GM12878 (cell line): ENCODE data around the gene MMP1. TPM values are rescaled to one million over a fixed set of nuclear protein-coding genes. Genes with fewer than 3 reads are reported as not detected.

Experiments used
- ATAC-seq: fragments of 200-7000 bp; cut with Tn5 transposase; 3 replicates; pipeline ENCODE4 v1.9.1; 2020; ENCODE audit warnings: mild to moderate bottlenecking, moderate library complexity
- BruUV-seq: library from RNA; stranded (reverse); fragments of 400-500 nt; replicated peaks from 2 replicates; lab custom pipeline; 2021; lab: Mats Ljungman, UMichigan
- CTCF ChIA-PET: fragments of 300-600 bp; sonication (Branson Sonifier 250); formaldehyde crosslinking; extraction: SDS; loops from one replicate; lab custom pipeline; 2021; ENCODE audit warnings: inconsistent platforms; lab: Yijun Ruan, JAX
- POLR2A ChIA-PET: fragments of 350-600 bp; formaldehyde crosslinking; extraction: SDS; loops from one replicate; lab custom pipeline; 2021; ENCODE audit warnings: inconsistent platforms; lab: Charles Lee
- RAD21 ChIA-PET: fragments of 300-600 bp; sonication (Branson Sonifier 250); formaldehyde crosslinking; loops from one replicate; lab custom pipeline; 2023; ENCODE audit warnings: antibody characterized with exemption; ENCODE audit not compliant: unreplicated experiment; lab: Charles Lee
- SMC1A ChIA-PET: fragments of 300-600 bp; sonication (Branson Sonifier 250); formaldehyde crosslinking; loops from one replicate; lab custom pipeline; 2023; ENCODE audit not compliant: unreplicated experiment, uncharacterized antibody; lab: Charles Lee
- DNase-seq: peaks from one replicate; pipeline ENCODE4 v3.0.0-alpha.2; 2011; ENCODE audit warnings: low read depth, low spot score
- FAIRE-seq: peaks from 3 replicates; lab custom pipeline; 2011; peaks lifted over from hg19 to GRCh38; lab: Jason Lieb, UNC
- H2AFZ ChIP-seq: 2 replicates; pipeline ENCODE4 v1.6.0; 2011; ENCODE audit warnings: low read depth, low read length, control low read depth; ENCODE audit not compliant: control insufficient read depth
- H3K27ac ChIP-seq: 2 replicates; pipeline ENCODE4 v1.5.1; 2011; ENCODE audit warnings: control low read depth; ENCODE audit not compliant: control insufficient read depth, insufficient read depth
- H3K27me3 ChIP-seq, 2 experiments: replicated peaks in 1 of 2; 2 replicates each; pipeline versions ENCODE4 v1.6.0 to v1.6.1; 2011; ENCODE audit warnings: low read length in 1 of 2; ENCODE audit not compliant: control insufficient read depth in 2 of 2, insufficient read depth in 2 of 2
- H3K36me3 ChIP-seq, 2 experiments: 2 replicates each; pipeline ENCODE4 v1.5.1; 2011; ENCODE audit warnings: low read length in 1 of 2; ENCODE audit not compliant: control insufficient read depth in 2 of 2, insufficient read depth in 2 of 2
- H3K4me1 ChIP-seq: 2 replicates; pipeline ENCODE4 v1.6.1; 2011; ENCODE audit warnings: mild to moderate bottlenecking, low read length, moderate library complexity, mixed read lengths; ENCODE audit not compliant: control insufficient read depth, insufficient read depth
- H3K4me2 ChIP-seq: 2 replicates; pipeline ENCODE4 v1.6.0; 2011; ENCODE audit warnings: control low read depth; ENCODE audit not compliant: control insufficient read depth, insufficient read depth
- H3K4me3 ChIP-seq: fragments of 200-600 bp; sonication (generic); 2 replicates; pipeline ENCODE4 v1.5.1; 2016
- H3K79me2 ChIP-seq: 2 replicates; pipeline ENCODE4 v1.6.0; 2011; ENCODE audit warnings: low read length; ENCODE audit not compliant: control insufficient read depth, insufficient read depth
- H3K9ac ChIP-seq: 2 replicates; pipeline ENCODE4 v1.8.0; 2011; ENCODE audit warnings: low read length, control low read depth, mixed read lengths; ENCODE audit not compliant: control insufficient read depth, insufficient read depth
- H3K9me3 ChIP-seq: replicated peaks from 3 replicates; pipeline ENCODE4 v1.5.1; 2011; ENCODE audit warnings: mild to moderate bottlenecking, low read length; ENCODE audit not compliant: control insufficient read depth, insufficient read depth
- H4K20me1 ChIP-seq: 2 replicates; pipeline ENCODE4 v1.6.0; 2011; ENCODE audit not compliant: control insufficient read depth, insufficient read depth
- BCL3 ChIP-seq: IDR thresholded peaks from 2 replicates; pipeline ENCODE4 v1.6.1; 2011; ENCODE audit warnings: borderline replicate concordance, low read depth, mild to moderate bottlenecking, moderate library complexity, low read length; ENCODE audit not compliant: insufficient read depth, poor library complexity, severe bottlenecking
- E2F4 ChIP-seq: IDR thresholded peaks from 2 replicates; pipeline ENCODE4 v1.6.1; 2012; ENCODE audit warnings: low read depth, low read length, improper control_type of control experiment
- MYB ChIP-seq: fragments of 150-350 bp; IDR thresholded peaks from 2 replicates; pipeline ENCODE4 v1.6.1; 2014; ENCODE audit warnings: mild to moderate bottlenecking, low read depth, low read length, borderline replicate concordance
- MYC ChIP-seq: IDR thresholded peaks from 2 replicates; pipeline ENCODE4 v1.6.1; 2011; ENCODE audit warnings: mild to moderate bottlenecking, low read length, moderate library complexity, inconsistent platforms; ENCODE audit not compliant: insufficient read depth, insufficient replicate concordance, insufficient read length, severe bottlenecking
- NFIC ChIP-seq: IDR thresholded peaks from 2 replicates; pipeline ENCODE4 v1.6.1; 2012; ENCODE audit warnings: low read depth, mild to moderate bottlenecking, inconsistent platforms, low read length, moderate library complexity
- NKRF ChIP-seq: fragments of 450-650 bp; conservative IDR thresholded peaks from 2 replicates; pipeline ENCODE4 v1.6.1; 2017; ENCODE audit warnings: mild to moderate bottlenecking, moderate library complexity
- REST ChIP-seq: IDR thresholded peaks from 2 replicates; pipeline ENCODE4 v1.6.1; 2012; ENCODE audit warnings: mild to moderate bottlenecking, low read depth, low read length
- SP1 ChIP-seq: IDR thresholded peaks from one replicate; pipeline ENCODE4 v1.6.1; 2011; ENCODE audit warnings: low read depth, low read length
- USF2 ChIP-seq: IDR thresholded peaks from 2 replicates; pipeline ENCODE4 v1.6.1; 2011; ENCODE audit warnings: low read depth, low read length, improper control_type of control experiment, borderline replicate concordance
- ZNF24 ChIP-seq: fragments of 450-650 bp; IDR thresholded peaks from 2 replicates; pipeline ENCODE4 v1.6.1; 2017; ENCODE audit warnings: antibody characterized with exemption, mild to moderate bottlenecking
- ZSCAN29 ChIP-seq: fragments of 450-650 bp; IDR thresholded peaks from 2 replicates; pipeline ENCODE4 v1.6.1; 2017; ENCODE audit warnings: mild to moderate bottlenecking, moderate library complexity
- ZZZ3 ChIP-seq: IDR thresholded peaks from 2 replicates; pipeline ENCODE4 v1.6.1; 2011; ENCODE audit warnings: low read depth; ENCODE audit not compliant: control insufficient read depth, insufficient read length
- WGBS: methylation state at CpG from one replicate; pipeline ENCODE4 v1.1.6; 2016; ENCODE audit warnings: low lambda C conversion rate; ENCODE audit not compliant: insufficient replicate concordance, insufficient coverage; ENCODE audit errors: missing lambda C conversion rate; 5-methylcytosine and 5-hydroxymethylcytosine counted together
- in situ Hi-C: fragments of 300-500 bp; cut with MboI; formaldehyde crosslinking; loops from 9 replicates; pipeline ENCODE4 v1.14.3; 2018; ENCODE audit warnings: mixed read lengths
- intact Hi-C: fragments of 100-400 bp; cut with micrococcal nuclease; formaldehyde crosslinking; loops from one replicate; pipeline ENCODE4 v1.14.2; 2022; ENCODE audit not compliant: unreplicated experiment
- polyA plus RNA-seq, 11 experiments: library from polyadenylated mRNA; depleted of rRNA in 4 of 11; unstranded in 6 of 11; stranded (reverse) in 5 of 11; fragments of >200 nt; fragmentation: Nextera tagmentation in 4 of 11; fragmentation: Illumina TruSeq in 1 of 11; extraction: Ambion mirVana in 4 of 11; extraction: Trizol in 1 of 11; gene quantifications; 1 replicate in 1 of 11; 2 replicates in 10 of 11; pipeline versions ENCODE4 v1.2.1 to v1.2.3, GENCODE V29; 2011 to 2016; ENCODE audit warnings: inconsistent platforms in 2 of 11, missing spikeins in 2 of 11, low read depth in 1 of 11
- total RNA-seq, 4 experiments: library from RNA; depleted of rRNA in 3 of 4; stranded (reverse); fragments of >200 nt in 3 of 4; fragmentation: Illumina TruSeq in 1 of 4; extraction: Trizol in 1 of 4; gene quantifications; 2 replicates each; pipeline versions ENCODE4 v1.2.1 to v1.2.3, GENCODE V29; 2013 to 2021

MMP1 gene
- total and polyA plus RNA-seq, 10 of the 15 experiments (the other 5 are each of a cell fraction or from before 2014, with no cell fraction given) = not detected

GRCh38 chr11:102812188-102812587 is 14.2 kb upstream of the MMP1 start:
- Histone ChIP-seq H4K20me1 (no peaks in the 10 kb centered on the region), H3K4me3 (no peak overlapping the region), H3K4me2 (no peak overlapping the region), H3K27ac (no peak overlapping the region), H3K9ac (no peak overlapping the region), H2AFZ (no peak overlapping the region), H3K79me2 (no peaks in the 10 kb centered on the region), H3K9me3 (no peaks in the 10 kb centered on the region), H3K4me1 (no peaks in the 10 kb centered on the region), H3K36me3 (no peaks in the 10 kb centered on the region), H3K27me3 (peaks cover 0 to 2% of the 10 kb centered on the region in 2 experiments; a peak in 1 of 4 replicates)
- ChIA-PET POLR2A (no interaction called here), CTCF (interaction anchor here (0.7 to 1.5 kb wide), 3 partner anchors 105 to 242 kb away, joined by 3 to 4 read pairs (median 3); no protein-coding TSS in a partner anchor), RAD21 (interaction anchor here (0.9 kb wide), 1 partner anchor 129 kb away, joined by 4 read pairs; no protein-coding TSS in a partner anchor), SMC1A (interaction anchor here (1.3 to 2.9 kb wide), 2 partner anchors 129 to 243 kb away, joined by 3 to 9 read pairs; no protein-coding TSS in a partner anchor)
- no peak for FAIRE-seq
- no peak for DNase-seq
- BruUV-seq = no TSS peak
- intact Hi-C loops = no loop called here
- in situ Hi-C loops = no loop called here
- no peak for ATAC-seq
- WGBS = 47% methylated on average over 3 of the region's 3 CpGs
- TF ChIP-seq SP1 (no peak), ZSCAN29 (no peak), NFIC (no peak), BCL3 (no peak), NKRF (no peak), E2F4 (no peak), ZNF24 (no peak), MYC (no peak), USF2 (no peak), ZZZ3 (no peak), REST (no peak), MYB (no peak)
